PC-3 (cell line): ENCODE measurements around the gene USP48. TPM values are rescaled to one million over a fixed set of nuclear protein-coding genes. Genes with fewer than 3 reads are reported as not detected.
"Not testable (repeated sequence)": the region's sequence is repeated elsewhere in the genome, so short reads cannot be mapped to it uniquely, and the experiment has no call there.

Experiments used
- ATAC-seq: fragments of 200-7000 bp; cut with Tn5 transposase; 2 replicates; pipeline ENCODE4 v1.9.1; 2020; ENCODE audit warnings: mild to moderate bottlenecking, moderate library complexity
- BruUV-seq: library from RNA; stranded (reverse); fragments of 400-500 nt; replicated peaks from 2 replicates; lab custom pipeline; 2021; lab: Mats Ljungman, UMichigan
- CTCF ChIA-PET: fragments of 300-600 bp; sonication (Branson Sonifier 250); formaldehyde crosslinking; loops from one replicate; lab custom pipeline; 2022; ENCODE audit warnings: antibody characterized with exemption; lab: Charles Lee
- POLR2A ChIA-PET: fragments of 300-600 bp; sonication (Branson Sonifier 250); formaldehyde crosslinking; loops from one replicate; lab custom pipeline; 2022; ENCODE audit warnings: antibody characterized with exemption; ENCODE audit not compliant: unreplicated experiment; lab: Charles Lee
- DNase-seq: peaks from one replicate; pipeline ENCODE4 v3.0.0-alpha.2; 2015
- H2AFZ ChIP-seq: fragments of 300-600 bp; sonication (generic); 2 replicates; pipeline ENCODE4 v1.6.0; 2016; ENCODE audit warnings: antibody characterized with exemption, low read length
- H3F3A ChIP-seq: fragments of 300-600 bp; sonication (generic); one replicate; pipeline ENCODE4 v1.6.0; 2017; ENCODE audit warnings: antibody characterized with exemption, low read length, control low read depth, mild to moderate bottlenecking; ENCODE audit not compliant: unreplicated experiment
- H3K27ac ChIP-seq: fragments of 300-600 bp; sonication (generic); 2 replicates; pipeline ENCODE4 v1.5.1; 2016; ENCODE audit warnings: mild to moderate bottlenecking, low read length
- H3K27me3 ChIP-seq: fragments of 300-600 bp; sonication (generic); 2 replicates; pipeline ENCODE4 v1.6.1; 2016; ENCODE audit warnings: low read length, mixed read lengths
- H3K36me3 ChIP-seq: fragments of 300-600 bp; sonication (generic); 2 replicates; pipeline ENCODE4 v1.6.1; 2016; ENCODE audit warnings: low read depth, mixed run types, low read length, mixed read lengths
- H3K4me1 ChIP-seq: fragments of 300-600 bp; sonication (generic); 2 replicates; pipeline ENCODE4 v1.5.1; 2016; ENCODE audit warnings: low read length; ENCODE audit not compliant: insufficient read depth
- H3K4me2 ChIP-seq: fragments of 300-600 bp; sonication (generic); 2 replicates; pipeline ENCODE4 v1.6.0; 2016; ENCODE audit warnings: low read length
- H3K4me3 ChIP-seq: fragments of 300-600 bp; sonication (generic); 2 replicates; pipeline ENCODE4 v1.5.1; 2016; ENCODE audit warnings: mild to moderate bottlenecking, low read length, mixed read lengths
- H3K79me2 ChIP-seq: fragments of 300-600 bp; sonication (generic); 2 replicates; pipeline ENCODE4 v1.6.1; 2017; ENCODE audit warnings: low read length, mixed read lengths
- H3K9ac ChIP-seq: fragments of 300-600 bp; sonication (generic); 2 replicates; pipeline ENCODE4 v1.6.0; 2016; ENCODE audit warnings: mild to moderate bottlenecking, low read length
- H3K9me2 ChIP-seq: fragments of 300-600 bp; sonication (generic); replicated peaks from 2 replicates; pipeline ENCODE4 v1.6.1; 2016; ENCODE audit warnings: mixed run types, low read length, mixed read lengths
- H3K9me3 ChIP-seq: fragments of 300-600 bp; sonication (generic); 2 replicates; pipeline ENCODE4 v1.6.1; 2016; ENCODE audit warnings: low read length, mixed read lengths
- H4K20me1 ChIP-seq: fragments of 300-600 bp; sonication (generic); 2 replicates; pipeline ENCODE4 v1.6.1; 2016; ENCODE audit warnings: low read length, mixed read lengths
- EZH2 ChIP-seq: fragments of 300-600 bp; sonication (generic); IDR thresholded peaks from one replicate; pipeline ENCODE4 v1.6.1; 2017; ENCODE audit warnings: antibody characterized with exemption, mild to moderate bottlenecking, low read length; ENCODE audit not compliant: unreplicated experiment
- EZH2phosphoT487 ChIP-seq: fragments of 300-600 bp; sonication (generic); IDR thresholded peaks from 2 replicates; pipeline ENCODE4 v1.6.1; 2018; ENCODE audit warnings: mild to moderate bottlenecking, antibody characterized with exemption, low read length, borderline replicate concordance
- intact Hi-C: fragments of 100-400 bp; cut with micrococcal nuclease; formaldehyde crosslinking; loops from 2 replicates; pipeline ENCODE4 v1.9.0; 2023
- total RNA-seq: library from RNA; depleted of rRNA; stranded (reverse); fragments of >200 nt; gene quantifications from 2 replicates; pipeline ENCODE4 v1.2.3, GENCODE V29; 2014
- TF ChIP-seq, protein P1 (sequence below): fragments of 300-600 bp; sonication (generic); conservative IDR thresholded peaks from 2 replicates; pipeline ENCODE4 v1.5.1; 2017; ENCODE audit warnings: antibody characterized with exemption, low read depth, mild to moderate bottlenecking, low read length

USP48 gene
- total RNA-seq, 1 experiment from 2014 or later = 33.3 TPM

DNA sequence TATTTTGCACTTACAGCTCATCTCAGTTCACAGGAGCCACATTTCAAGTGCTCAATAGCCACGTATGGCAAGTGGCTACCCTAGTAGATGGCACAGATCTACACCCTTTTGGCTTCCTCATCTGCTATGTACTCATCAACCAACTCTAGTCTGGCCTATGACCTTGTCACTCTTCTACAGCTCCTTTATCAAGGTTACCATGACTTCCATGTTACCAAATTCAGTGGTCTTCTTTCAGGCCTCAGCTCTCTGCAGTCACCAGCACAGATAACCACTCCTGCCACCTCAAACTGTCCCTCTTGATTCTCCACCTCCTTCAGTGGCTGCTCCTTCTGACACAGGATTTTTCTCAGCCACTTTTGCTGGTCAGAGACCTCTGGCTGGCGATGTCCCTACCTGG, 11.7 kb upstream of the USP48 start:
- Histone ChIP-seq H3K79me2 (no peaks in the 10 kb centered on the region), H3K4me3 (no peak overlapping the region), H4K20me1 (no peaks in the 10 kb centered on the region), H2AFZ (no peak overlapping the region), H3F3A (no peaks in the 10 kb centered on the region), H3K9me2 (no peaks in the 10 kb centered on the region), H3K9ac (no peak overlapping the region), H3K4me1 (no peaks in the 10 kb centered on the region; the same call in 1 of the 2 replicates), H3K27me3 (no peaks in the 10 kb centered on the region), H3K4me2 (no peak overlapping the region), H3K36me3 (no peaks in the 10 kb centered on the region), H3K9me3 (peaks cover 6% of the 10 kb centered on the region; the same call in 1 of the 2 replicates), H3K27ac (no peak overlapping the region)
- POLR2A ChIA-PET = no interaction called here
- TF ChIP-seq EZH2 (no peak), EZH2phosphoT487 (no peak)
- TF ChIP-seq, protein P1, sequence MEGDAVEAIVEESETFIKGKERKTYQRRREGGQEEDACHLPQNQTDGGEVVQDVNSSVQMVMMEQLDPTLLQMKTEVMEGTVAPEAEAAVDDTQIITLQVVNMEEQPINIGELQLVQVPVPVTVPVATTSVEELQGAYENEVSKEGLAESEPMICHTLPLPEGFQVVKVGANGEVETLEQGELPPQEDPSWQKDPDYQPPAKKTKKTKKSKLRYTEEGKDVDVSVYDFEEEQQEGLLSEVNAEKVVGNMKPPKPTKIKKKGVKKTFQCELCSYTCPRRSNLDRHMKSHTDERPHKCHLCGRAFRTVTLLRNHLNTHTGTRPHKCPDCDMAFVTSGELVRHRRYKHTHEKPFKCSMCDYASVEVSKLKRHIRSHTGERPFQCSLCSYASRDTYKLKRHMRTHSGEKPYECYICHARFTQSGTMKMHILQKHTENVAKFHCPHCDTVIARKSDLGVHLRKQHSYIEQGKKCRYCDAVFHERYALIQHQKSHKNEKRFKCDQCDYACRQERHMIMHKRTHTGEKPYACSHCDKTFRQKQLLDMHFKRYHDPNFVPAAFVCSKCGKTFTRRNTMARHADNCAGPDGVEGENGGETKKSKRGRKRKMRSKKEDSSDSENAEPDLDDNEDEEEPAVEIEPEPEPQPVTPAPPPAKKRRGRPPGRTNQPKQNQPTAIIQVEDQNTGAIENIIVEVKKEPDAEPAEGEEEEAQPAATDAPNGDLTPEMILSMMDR = no peak
- BruUV-seq = no TSS peak
- no peak for DNase-seq
- ATAC-seq = no peak
- CTCF ChIA-PET = no interaction called here
- intact Hi-C loops = no loop called here

DNA sequence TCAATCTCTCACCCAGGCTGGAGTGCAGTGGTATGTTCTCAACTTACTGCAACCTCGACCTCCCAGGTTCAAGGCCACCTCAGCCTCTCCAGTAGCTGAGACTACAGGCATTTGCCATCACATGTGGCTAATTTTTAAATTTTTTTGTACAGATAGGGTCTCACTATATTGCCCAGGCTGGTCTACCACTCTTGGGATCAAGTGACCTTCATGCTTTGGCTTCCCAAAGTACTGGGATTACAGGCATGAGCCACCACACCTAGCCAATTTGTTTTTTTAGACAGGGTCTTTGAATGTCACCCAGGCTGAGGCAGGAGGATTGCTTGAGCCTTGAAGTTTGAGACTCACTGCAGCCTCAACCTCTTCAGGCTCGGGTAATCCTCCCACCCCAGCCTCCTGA, 10.2 kb upstream of the USP48 start:
- no peaks in the 10 kb centered on the region for H3F3A ChIP-seq
- peaks cover 6% of the 10 kb centered on the region; the same call in 1 of the 2 replicates for H3K9me3 ChIP-seq
- H3K36me3 ChIP-seq = no peaks in the 10 kb centered on the region
- DNase-seq (no peak), ATAC-seq (no peak)
- no peak overlapping the region for H3K27ac ChIP-seq
- ChIA-PET CTCF (no interaction called here), POLR2A (no interaction called here)
- no peaks in the 10 kb centered on the region for H3K79me2 ChIP-seq
- no peak overlapping the region for H3K4me3 ChIP-seq
- H2AFZ ChIP-seq = no peak overlapping the region
- no peaks in the 10 kb centered on the region for H3K9me2 ChIP-seq
- no TSS peak for BruUV-seq
- H4K20me1 ChIP-seq = no peaks in the 10 kb centered on the region
- H3K9ac ChIP-seq = no peak overlapping the region
- H3K27me3 ChIP-seq = no peaks in the 10 kb centered on the region
- no peak for TF ChIP-seq EZH2
- TF ChIP-seq EZH2phosphoT487 = no peak
- TF ChIP-seq, protein P1 = no peak
- intact Hi-C loops = no loop called here
- no peak overlapping the region for H3K4me2 ChIP-seq
- peaks cover 11% of the 10 kb centered on the region for H3K4me1 ChIP-seq

GRCh38 chr1:21786640-21787039, 3.7 kb upstream of the USP48 start:
- Histone ChIP-seq H2AFZ (no peak overlapping the region), H3K79me2 (peaks cover 11% of the 10 kb centered on the region), H3K4me3 (no peak overlapping the region), H3K9ac (no peak overlapping the region), H3K9me2 (no peaks in the 10 kb centered on the region), H3K36me3 (no peaks in the 10 kb centered on the region; the same call in 1 of the 2 replicates), H3K27me3 (no peaks in the 10 kb centered on the region), H3K4me1 (peaks cover 20% of the 10 kb centered on the region), H3K9me3 (no peaks in the 10 kb centered on the region), H3K27ac (no peak overlapping the region), H3K4me2 (no peak overlapping the region), H3F3A (no peaks in the 10 kb centered on the region), H4K20me1 (no peaks in the 10 kb centered on the region)
- TF ChIP-seq EZH2 (no peak), EZH2phosphoT487 (no peak)
- TF ChIP-seq, protein P1 = no peak
- CTCF ChIA-PET = no interaction called here
- DNase-seq = no peak
- intact Hi-C loops = loop anchor here (10.0 kb wide), 2 partner anchors 148 to 178 kb away; partner anchors contain the start of gene HSPG2
- no TSS peak for BruUV-seq
- POLR2A ChIA-PET = no interaction called here
- no peak for ATAC-seq

DNA sequence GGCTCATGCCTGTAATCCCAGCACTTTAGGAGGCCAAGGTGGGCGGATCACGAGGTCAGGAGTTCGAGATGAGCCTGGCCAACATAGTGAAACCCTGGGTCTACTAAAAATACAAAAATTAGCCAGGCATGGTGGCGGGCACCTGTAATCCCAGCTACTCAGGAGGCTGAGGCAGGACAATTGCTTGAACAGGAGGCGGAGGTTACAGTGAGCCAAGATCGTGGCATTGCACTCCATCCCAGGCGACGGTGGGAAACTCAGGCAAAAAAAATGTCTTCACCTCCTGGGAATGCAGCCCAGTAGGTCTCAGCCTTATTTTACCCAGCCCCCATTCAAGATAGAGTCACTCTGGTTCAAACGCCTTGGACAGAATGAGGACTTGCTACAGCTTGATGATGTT, 2.8 kb upstream of the USP48 start:
- H3F3A ChIP-seq, H3K9ac ChIP-seq, H3K27ac ChIP-seq, ATAC-seq, H3K9me3 ChIP-seq, H3K4me3 ChIP-seq, H3K36me3 ChIP-seq, H3K9me2 ChIP-seq, DNase-seq, H3K27me3 ChIP-seq, BruUV-seq, H3K4me2 ChIP-seq, CTCF ChIA-PET, H4K20me1 ChIP-seq, H2AFZ ChIP-seq, POLR2A ChIA-PET: not testable (repeated sequence)
- intact Hi-C loops = loop anchor here (10.0 kb wide), 2 partner anchors 149 to 179 kb away; partner anchors contain the start of gene HSPG2
- H3K4me1 ChIP-seq = peaks cover 20% of the 10 kb centered on the region
- H3K79me2 ChIP-seq = peaks cover 20% of the 10 kb centered on the region
